Globus pallidus (tissue), 1 donor: ENCODE measurements around the gene SPATA45.

Experiments used
- DNase-seq: peaks from one replicate; pipeline ENCODE4 v3.0.0-alpha.2; 2015; ENCODE audit warnings: low spot score

Gene SPATA45

DNA sequence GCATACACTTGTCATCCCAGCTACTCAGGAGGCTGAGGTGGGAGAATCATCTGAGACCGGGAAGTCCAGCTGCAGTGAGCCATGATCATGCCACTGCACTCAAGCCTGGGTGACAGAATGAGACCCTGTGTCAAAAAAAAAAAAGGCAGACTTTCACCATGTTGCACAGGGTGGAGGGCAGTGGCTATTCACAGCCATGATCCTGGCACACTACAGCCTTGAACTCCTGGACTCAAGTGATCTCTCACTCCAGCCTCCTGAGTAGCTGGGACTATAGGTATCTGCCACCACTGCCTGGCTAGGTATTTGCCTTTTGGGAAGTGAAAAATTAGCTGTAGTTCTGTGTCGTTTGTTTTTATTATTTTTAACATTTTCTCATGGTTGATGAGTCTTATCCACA, 19.1 kb downstream of the SPATA45 start:
- no peak for DNase-seq

DNA sequence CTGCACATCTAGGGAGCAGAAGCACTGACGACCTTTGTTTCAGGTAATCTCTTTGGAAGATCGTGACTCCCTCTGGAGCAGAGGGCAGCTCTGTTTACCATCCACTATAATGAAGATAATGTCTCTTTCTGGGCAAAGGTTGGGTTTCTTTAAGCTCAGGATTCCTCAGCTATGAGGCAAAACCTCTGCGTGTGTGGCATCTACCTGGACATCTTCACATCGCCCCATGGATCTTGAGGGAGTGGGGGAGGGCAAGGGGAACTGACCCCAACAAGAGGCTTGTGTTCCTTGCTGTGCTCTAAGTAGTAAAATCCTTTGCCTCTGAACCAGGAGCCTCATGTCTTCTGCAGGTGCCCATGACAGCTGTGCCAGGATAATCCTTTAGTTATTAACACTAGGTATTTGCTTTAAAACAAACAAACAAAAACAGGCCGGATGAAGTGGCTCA, 19.6 kb downstream of the SPATA45 start:
- no peak for DNase-seq

DNA sequence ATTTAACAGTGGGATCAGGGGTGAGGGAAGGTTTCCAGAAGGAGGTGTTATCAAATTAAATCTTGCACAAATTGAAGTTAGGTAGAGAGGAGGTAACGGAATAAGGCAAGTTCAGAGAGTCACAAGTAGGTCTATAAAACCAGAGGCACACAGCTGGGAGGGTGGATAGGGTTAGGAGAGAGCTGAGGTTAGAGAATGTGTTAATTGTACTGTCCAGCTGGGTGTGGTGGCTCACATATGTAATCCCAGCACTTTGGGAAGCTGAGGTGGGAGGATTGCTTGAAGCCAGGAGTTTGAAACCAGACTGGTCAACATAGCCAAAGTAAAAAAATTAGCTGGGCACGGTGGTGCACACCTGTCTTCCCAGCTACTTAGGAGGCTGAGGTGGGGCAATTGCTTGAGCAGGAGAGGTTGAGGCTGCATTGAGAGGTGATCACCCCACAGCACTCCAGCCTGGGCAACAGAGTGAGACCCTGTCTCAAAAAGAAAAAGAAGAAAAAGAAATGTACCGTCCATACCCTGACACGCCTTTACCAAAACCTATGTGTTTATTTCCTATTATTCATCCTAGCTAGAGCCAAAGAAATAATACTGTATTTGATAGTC, 20.2 kb downstream of the SPATA45 start:
- DNase-seq = no peak

DNA sequence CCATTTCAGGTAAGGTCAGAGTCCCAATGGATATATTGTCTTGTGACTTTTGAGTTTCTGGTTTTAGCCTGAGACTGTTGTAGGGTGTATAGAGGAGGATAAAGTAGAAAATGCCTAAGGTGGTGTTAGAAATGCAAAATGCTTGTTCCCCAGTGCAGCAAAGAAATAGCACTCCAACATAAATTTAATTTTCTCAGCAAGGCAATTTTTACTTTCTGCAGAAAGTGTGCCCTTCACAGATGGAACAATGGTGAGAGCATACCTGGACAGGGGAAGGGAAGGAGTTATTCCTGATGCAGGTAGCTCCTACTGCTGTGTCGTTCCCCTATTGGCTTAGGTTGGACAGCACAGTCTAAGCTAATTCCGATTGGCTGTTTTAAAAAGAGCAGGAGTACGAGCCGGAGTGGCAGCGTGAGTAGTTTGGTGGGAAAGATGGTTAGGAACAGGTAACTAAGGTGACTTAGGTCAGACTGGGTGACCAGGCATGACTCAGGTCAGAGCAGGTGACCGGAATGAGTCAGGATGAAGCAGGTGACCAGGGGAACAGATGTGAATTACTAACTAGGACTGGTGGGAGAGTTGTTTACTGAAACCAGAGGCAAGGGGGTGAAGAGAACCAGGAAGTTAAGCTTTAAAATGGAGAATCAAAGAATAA, 21.5 kb downstream of the SPATA45 start:
- no peak for DNase-seq

DNA sequence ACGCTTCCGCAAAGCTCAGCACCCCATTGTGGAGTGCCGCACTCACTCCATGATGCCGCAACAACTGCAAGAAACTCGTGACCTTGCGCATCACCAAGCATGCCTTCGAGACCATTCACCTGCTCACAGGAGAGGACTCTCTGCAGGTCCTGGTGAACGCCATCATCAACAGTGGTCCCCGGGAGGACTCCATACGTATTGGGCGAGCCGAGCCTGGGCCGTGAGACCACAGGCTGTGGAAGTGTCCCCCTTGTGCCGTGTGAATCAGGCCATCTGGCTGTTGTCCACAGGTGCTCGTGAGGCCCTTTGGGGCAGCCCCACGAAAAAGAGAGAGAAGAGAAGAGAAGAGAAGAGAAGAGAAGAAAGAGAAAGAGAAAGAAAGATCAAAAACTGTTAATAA, 23.2 kb downstream of the SPATA45 start:
- no peak for DNase-seq

DNA sequence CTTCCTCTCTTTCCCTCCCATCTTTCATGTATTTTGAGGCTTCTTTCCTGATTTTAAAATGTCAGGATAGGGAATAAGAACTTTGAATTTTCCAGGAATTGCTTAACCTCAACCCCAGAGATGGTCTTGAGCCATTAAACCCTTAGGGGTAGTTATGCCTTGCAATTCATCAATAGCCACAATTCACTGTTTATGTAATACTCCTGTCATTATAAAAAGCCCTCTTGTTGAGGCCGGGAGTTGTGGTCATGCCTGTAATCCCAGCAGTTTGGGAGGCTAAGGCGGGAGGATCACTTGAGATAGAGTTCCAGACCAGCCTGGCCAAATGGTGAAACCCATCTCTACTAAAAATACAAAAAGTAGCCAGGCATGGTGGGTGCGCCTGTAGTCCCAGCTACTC, 24.5 kb downstream of the SPATA45 start:
- DNase-seq = no peak

DNA sequence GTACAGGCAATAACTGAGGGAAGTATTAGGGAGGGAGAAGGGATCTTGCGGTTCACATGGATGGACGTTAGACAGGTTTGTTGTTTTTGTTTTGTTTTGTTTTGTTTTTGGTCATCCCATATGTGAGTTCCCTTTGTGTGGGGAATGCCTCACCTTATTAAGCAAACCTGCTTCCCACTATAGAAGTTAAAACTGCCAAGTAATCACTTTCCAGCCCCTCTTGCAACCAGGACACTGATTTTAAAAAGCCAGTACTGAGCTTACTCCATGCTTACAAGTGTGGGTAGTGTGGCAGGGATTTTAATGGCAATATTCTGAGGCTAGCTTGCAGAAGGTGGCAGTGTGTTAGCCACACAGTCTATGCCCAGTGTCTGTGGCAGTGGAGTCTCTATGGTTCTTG, 26.5 kb downstream of the SPATA45 start:
- DNase-seq = no peak

DNA sequence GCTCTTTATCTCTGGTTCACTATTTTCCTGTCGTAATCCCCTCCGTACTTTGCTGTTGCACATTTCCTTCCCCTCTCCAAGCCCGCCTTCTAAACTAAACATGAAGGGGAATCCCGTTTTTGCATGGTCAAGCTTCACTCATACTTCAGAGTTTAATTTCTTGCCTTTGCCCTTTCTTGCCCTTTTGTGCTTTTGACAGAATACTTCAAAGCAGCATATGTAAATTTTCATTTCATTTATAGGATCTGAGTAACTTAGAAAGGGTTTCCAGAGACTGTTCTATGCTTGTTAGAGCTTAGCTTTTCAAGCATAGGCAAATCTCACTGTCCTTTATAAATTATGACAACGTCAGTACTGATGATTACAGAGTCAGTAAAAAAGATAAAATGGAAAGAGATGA, 27.7 kb downstream of the SPATA45 start:
- no peak for DNase-seq

DNA sequence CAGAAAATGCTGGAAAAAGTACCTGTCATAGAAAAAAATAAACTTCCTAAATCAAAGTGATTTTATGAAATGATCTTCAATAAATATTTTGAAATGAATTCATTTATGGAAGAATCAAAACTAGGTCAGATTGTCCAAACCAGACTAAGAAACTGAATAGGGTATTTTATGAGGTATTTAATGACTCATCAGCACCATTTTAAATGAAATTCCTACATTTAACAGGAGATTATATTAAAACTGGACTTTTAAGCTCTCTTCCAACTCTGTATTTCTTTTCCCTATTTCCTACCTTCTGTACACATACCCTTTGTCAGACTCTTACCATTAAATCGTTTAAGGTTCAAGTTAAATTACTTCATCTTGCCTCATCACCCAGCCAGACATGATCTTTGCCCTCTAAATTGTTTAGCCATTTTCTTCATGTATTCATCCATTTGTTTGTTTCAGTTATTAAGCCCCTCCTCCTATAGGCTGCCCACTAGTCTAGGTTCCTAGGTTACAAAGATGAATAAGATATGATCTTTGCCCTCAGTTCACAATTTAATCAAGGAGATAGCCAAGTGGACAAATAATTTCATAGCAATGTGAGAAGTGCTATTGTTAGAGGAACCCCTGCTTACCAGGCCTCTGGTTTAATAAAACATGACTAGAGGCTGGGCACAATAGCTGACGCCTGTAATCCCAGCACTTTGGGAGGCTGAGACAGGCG, 30.7 kb downstream of the SPATA45 start:
- DNase-seq = no peak

DNA sequence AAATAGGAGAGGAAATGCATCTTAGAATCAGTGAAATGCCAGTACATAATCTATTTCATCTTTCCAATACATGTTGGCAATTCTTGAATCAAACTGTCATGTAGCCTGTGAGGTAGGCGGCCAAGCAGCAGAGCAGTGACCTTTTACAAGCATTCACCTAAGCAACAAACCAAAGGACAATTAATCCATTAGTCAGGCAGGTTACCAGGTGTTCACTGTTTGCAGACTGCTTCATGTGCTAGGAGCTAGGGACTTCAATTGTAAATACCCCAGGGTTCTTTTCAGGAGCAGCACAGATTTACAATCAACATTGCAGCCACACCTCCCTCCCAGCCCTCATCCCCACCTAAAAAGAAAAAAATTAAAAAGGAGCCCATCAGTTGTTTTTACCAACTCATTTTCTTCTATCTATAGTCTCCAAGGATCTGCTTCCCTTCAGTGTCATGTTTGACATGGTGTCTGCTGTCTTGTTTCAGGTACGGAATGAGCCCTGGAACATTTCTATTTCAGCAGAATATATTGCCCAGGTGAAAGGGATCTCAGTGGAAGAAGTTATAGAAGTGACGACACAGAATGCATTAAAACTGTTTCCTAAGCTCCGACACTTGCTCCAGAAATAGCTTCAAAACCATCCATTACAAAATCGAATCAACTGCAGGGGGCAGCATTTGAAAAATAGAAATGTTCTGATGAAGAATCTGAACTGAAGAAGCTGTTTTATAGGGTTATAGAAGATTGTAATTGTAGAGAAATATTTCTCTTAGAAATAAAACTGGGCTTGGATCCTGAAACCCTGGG, 32.7 kb downstream of the SPATA45 start:
- peak; percentile 31 for DNase-seq

DNA sequence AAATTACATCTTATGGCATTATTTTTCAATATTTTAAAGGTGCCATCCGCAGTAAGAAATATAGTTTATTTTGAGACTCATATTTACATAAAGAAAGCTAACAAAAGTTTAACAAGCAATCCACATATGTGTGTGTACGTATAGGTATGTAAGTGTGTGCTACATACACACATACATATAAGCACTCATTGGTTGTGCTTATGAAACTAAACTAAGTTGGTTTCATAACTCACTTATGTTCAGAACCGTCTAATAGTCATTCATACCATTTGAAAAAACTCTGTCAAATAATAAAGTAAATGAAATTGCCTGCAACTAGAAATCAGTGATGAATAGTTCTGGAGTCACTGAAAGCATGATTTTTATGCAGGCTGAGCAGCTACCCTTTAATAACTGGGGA, 41.7 kb downstream of the SPATA45 start:
- DNase-seq = no peak

DNA sequence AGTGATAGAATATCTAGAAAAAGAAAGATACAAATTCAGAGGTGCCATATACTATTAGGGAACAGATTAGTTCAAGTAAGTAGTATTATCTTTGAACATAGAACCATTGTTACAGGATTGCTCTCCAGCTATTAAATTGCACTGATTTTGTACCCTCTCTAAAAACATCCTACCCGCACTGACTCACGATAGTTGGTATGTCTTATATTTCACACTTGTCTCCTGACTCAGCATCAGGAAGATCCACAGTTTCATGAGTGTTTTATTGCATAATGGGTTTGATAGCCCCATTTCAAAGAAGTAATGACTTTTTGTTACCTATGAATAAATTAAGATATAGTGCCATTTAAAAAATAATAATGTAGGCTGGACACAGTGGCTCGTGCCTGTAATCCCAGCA, 49.8 kb downstream of the SPATA45 start:
- no peak for DNase-seq

DNA sequence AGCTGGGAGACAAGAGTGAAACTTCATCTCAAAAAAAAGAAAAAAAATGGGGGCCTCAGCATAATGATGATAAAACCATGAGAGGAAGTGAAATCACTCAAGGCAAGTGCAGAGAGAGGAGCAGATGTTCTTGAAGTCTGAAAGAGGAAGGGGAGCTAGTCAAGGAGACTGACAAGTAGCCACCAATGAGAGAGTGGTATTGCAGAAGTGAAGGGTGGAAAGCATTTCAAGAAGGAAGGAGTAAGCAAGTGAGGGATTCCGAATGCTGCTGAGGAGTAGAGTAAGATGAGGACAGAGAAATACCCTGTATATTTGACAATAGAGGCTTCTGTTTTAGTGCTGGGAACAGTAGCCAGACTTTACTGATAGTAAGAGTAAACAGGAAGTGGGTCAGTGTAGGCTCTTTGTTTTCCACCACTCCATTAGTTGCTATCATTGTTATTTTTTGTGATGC, 52.9 kb downstream of the SPATA45 start:
- peak; percentile 85 for DNase-seq

DNA sequence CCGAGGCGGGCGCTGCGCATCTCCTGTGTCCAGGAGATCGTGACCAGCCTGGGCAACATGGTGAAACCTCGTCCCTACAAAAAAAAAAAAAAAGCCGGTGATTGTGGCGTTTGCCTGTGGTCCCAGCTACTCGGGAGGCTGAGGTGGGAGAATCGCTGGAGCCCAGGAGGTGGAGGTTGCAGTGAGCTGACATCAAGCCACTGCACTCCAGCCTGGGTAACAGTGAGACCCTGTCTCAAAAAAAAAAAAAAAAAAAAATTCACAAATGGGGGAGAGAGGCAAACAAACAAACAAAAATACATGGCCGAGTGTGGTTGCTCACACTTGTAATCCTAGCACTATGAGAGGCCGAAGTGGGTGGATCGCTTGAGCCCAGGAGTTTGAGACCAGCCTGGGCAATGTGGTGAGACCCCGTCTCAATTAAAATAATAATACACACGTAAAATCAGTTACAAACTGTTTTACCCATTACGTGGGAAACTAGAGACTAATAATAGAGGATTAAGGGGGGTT, 55.0 kb downstream of the SPATA45 start:
- DNase-seq = no peak

DNA sequence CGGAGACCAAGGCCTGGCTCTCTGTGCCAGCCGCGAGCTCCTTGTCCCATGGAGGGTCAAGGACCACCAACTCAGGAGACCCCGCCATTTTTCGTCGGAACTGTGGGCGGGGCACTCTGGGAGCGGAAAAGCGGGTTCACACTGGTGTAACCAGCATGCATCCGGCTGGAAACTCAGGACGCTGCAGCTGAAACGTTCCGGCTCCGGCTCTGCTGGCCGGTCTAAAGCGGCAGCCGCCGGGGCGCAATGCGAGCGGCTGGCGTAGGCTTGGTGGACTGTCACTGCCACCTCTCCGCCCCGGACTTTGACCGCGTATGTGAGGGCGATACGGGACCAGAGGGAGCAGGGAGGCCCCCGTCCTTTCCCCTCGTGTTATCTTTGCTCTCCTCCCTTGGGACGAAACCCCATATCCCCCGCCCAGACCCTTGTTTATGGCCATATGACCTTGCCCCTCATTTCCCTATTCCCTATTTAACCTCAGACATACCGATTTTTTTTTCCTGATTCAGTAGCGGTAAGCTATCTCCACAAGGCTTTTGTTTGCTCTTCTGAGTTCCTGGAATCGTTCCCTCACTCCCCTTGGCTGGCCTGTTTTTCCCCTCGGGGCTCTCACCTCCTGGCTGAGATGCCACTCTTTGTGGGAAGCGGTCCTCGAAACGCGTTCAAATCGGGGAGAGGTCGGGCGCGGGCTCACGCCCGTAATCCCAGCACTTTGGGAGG, 55.6 kb downstream of the SPATA45 start, which contains the start of the genes NSL1 and TATDN3:
TSS of gene NSL1 (minus strand) at position 102 of the 720 bp plus-strand sequence. CDS start at position 88, 14 bp downstream.
TSS of gene TATDN3 (plus strand) at position 219 of the 720 bp plus-strand sequence. CDS start at position 247, 28 bp downstream.
- peak; percentile 88 for DNase-seq

DNA sequence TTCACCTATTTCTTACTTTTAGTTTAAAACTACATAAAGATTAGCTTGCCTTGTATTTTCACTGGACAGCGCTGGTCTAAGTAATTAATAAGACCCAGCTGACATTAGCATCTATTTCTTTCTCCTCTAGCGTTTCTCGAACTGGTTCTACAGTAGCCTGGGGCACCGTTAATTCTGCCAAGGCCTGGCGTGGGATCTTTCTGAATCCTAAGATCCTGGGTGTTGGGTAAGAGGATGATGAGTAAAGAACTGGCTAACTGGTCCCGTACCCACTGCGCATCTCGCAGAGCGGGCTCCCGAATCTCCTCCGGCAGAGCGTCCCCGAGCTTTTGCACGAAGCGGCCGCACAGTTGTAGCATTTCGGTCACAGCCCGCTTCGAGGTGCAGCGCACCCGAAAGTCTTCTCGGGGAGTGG, 56.2 kb downstream of the SPATA45 start:
- DNase-seq = no peak

DNA sequence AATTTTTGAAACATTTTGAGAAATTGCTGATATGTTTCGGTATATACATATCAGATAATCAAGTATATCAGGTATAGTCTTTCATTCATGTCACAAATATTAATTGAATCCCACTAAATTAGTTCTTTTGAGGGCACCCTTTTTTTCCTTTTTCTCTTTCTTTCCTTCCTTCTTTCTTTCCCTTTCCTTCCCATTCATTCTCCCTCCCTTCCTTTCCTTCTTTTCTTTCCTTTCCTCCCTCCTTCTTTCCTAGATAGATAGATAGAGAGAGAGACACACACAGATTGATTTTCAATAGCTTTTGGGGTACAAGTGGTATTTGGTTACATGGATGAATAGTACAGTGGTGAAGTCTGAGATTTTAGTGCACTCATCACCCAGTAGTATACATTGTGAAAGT, 61.6 kb downstream of the SPATA45 start:
- DNase-seq = no peak

DNA sequence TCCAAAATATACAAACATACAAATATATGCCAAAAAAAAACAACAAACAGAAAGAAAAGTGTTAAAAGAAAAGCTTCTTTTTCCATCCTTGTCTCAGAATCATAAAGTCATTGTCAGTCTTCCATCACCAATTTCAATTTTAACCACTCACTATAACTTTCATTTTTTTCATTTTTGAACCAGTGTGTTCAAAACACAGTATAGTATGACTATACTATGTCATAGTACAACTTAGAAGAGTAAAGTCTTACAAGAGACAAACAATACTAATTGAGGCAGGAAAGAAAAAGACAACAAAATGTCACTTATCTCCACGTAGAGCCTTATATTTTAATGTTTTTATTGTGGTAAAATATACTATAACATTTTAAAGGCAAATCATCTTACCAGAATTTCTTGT, 63.5 kb downstream of the SPATA45 start:
- DNase-seq = no peak

DNA sequence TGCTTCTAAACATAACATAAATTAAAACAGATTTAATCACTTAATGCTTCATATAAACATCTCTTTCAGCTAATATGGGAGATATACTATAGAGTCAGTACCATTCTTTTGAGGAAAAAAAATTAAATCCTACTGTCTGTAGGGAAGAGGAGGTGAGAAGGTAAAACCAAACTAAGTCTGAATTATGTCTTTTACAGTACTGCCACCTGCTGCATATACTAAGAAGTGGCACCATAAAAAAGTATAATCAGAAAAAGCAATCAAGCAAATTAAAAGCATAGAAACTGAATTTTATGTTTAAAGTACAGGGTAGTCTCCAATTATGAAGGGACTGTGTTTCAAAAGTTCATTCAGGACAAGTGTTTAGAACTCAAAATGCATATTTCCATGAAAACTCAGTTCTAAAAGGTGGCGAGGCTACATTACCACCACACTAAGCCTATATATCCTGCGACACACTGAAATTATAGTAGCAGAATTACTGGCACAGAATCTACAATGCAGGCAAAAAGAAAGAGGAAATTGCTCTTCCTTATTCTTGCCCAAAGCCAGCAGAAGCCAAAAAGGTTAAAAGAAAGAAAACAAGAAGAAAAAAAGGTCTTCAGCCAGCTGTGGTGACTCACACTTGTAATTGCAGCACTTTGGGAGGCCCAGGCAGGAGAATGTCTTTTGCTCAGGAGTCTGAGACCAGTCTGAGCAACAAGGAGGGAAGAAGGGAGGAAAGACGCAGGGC, 64.9 kb downstream of the SPATA45 start:
- peak; percentile 24 for DNase-seq

DNA sequence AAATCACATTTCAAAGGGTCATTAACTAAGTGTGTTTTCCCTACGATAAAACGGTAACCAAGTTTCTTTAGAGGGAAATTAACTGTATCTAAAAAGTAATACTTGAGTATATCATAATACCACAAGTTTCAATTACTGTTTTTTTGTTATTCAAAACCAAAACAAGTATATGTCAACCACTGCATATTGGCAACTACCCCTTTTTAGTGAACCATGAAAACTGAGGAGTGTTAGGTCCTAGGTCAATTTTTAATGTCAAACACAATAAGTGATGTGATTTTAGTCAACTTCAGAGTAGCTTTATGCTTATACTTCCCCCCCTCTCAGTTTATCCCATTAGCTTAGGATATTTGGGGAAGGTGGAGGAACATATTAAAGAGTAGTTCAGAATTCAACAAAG, 66.2 kb downstream of the SPATA45 start:
- no peak for DNase-seq

DNA sequence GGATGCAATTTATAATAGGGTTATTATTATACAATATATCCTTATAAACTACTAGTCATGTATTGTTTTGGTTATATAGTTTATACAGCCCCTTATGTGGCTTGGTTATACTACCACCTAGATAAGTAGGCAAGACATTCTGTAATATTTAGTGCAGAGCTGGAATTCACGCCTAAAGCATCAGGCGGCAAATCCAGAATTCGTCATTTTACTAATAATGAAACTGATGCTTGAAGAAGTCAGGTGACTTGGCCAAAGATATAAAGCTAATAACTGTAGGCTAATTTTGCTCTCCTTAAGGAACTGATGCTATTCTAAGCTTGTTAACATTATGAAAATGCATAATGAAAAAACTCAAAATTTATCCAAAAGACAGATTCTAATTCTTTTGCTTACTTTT, 66.7 kb downstream of the SPATA45 start:
- DNase-seq = no peak
